Suprapubic skin (tissue), 3 donors: ENCODE measurements around the gene GABRR3.

Experiments
- CTCF ChIP-seq, 2 donors: fragments of 200-600 bp in 1 of 2; fragments of 450-650 bp in 1 of 2; sonication (generic) in 1 of 2; IDR thresholded peaks; one replicate each; pipeline ENCODE4 v1.5.1; 2016 to 2019; ENCODE audit warnings: antibody characterized with exemption in 2 of 2, mild to moderate bottlenecking in 1 of 2, moderate library complexity in 1 of 2
- EP300 ChIP-seq: sonication (generic); formaldehyde crosslinking; IDR thresholded peaks from one replicate; pipeline ENCODE4 v1.6.1; 2017; ENCODE audit warnings: antibody characterized with exemption
- POLR2A ChIP-seq, 2 donors: fragments of 450-650 bp; IDR thresholded peaks; one replicate each; pipeline ENCODE4 v1.6.1; 2017; ENCODE audit warnings: antibody characterized with exemption in 2 of 2, mild to moderate bottlenecking in 2 of 2, moderate library complexity in 2 of 2

DNA sequence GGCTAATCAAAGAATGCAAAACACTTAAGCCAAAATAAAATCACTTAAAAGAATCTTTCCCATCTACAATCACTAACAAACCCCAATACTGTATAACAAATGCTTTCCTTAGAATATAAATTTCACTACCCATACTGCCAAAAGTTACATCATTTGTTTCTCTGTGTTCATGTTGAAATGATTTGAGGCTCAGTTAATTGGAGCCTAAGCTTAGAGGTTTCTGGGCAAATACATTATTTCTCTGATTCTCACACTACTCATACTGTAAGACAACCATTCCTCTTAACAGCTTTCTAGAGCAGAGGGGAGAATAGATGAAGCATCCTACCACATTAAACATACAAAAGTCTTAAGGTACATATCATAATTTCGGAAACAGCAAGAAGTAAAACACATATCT is 65.0 kb downstream of the GABRR3 start:
- TF ChIP-seq CTCF (IDR thresholded peaks at IDR 0.05) (no peak), POLR2A (IDR thresholded peaks at IDR 0.05) (no peak), EP300 (no peak)
